GM12878 (cell line): Measurements from ENCODE around the gene NPHP3.

ENCODE experiments used
- CBFB ChIP-seq: IDR thresholded peaks from 2 replicates; pipeline ENCODE4 v1.6.1; 2016; ENCODE audit warnings: antibody characterized with exemption, low read depth
- HDAC2 ChIP-seq: fragments of 200-600 bp; sonication (generic); IDR thresholded peaks from 2 replicates; pipeline ENCODE4 v1.6.1; 2017
- NFYB ChIP-seq: IDR thresholded peaks from 2 replicates; pipeline ENCODE4 v1.6.1; 2011; ENCODE audit warnings: low read depth, mild to moderate bottlenecking, low read length, improper control_type of control experiment, moderate library complexity; ENCODE audit not compliant: insufficient read depth
- NRF1 ChIP-seq: conservative IDR thresholded peaks from 2 replicates; pipeline ENCODE4 v1.6.1; 2011; ENCODE audit warnings: mild to moderate bottlenecking, low read depth, low read length, improper control_type of control experiment
- PAX8 ChIP-seq: fragments of 450-650 bp; IDR thresholded peaks from 2 replicates; pipeline ENCODE4 v1.6.1; 2017; ENCODE audit warnings: mild to moderate bottlenecking, moderate library complexity
- POU2F2 ChIP-seq: IDR thresholded peaks from 3 replicates; pipeline ENCODE4 v1.6.1; 2011; ENCODE audit warnings: low read depth, mild to moderate bottlenecking, low read length, borderline replicate concordance
- TARDBP ChIP-seq: IDR thresholded peaks from 2 replicates; pipeline ENCODE4 v1.6.1; 2016; ENCODE audit warnings: borderline replicate concordance
- USF1 ChIP-seq: IDR thresholded peaks from 2 replicates; pipeline ENCODE4 v1.6.1; 2011; ENCODE audit warnings: borderline replicate concordance, low read depth, mild to moderate bottlenecking, moderate library complexity, mixed read lengths, low read length; ENCODE audit not compliant: insufficient read depth; ENCODE audit errors: extremely low read length
- TF ChIP-seq, protein P1 (sequence below), 3 experiments: IDR thresholded peaks in 2 of 3; conservative IDR thresholded peaks in 1 of 3; 2 replicates each; pipeline ENCODE4 v1.5.1; 2011; ENCODE audit warnings: low read depth in 3 of 3, low read length in 3 of 3, mild to moderate bottlenecking in 3 of 3, control low read depth in 2 of 3, moderate library complexity in 2 of 3, inconsistent platforms in 1 of 3, mixed read lengths in 1 of 3; ENCODE audit not compliant: control insufficient read depth in 2 of 3, insufficient read depth in 1 of 3; ENCODE audit errors: extremely low read depth in 1 of 3

- TF ChIP-seq POU2F2: no peak
- no peak for TF ChIP-seq HDAC2
- TF ChIP-seq NFYB: no peak
- TF ChIP-seq, protein P1, sequence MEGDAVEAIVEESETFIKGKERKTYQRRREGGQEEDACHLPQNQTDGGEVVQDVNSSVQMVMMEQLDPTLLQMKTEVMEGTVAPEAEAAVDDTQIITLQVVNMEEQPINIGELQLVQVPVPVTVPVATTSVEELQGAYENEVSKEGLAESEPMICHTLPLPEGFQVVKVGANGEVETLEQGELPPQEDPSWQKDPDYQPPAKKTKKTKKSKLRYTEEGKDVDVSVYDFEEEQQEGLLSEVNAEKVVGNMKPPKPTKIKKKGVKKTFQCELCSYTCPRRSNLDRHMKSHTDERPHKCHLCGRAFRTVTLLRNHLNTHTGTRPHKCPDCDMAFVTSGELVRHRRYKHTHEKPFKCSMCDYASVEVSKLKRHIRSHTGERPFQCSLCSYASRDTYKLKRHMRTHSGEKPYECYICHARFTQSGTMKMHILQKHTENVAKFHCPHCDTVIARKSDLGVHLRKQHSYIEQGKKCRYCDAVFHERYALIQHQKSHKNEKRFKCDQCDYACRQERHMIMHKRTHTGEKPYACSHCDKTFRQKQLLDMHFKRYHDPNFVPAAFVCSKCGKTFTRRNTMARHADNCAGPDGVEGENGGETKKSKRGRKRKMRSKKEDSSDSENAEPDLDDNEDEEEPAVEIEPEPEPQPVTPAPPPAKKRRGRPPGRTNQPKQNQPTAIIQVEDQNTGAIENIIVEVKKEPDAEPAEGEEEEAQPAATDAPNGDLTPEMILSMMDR (IDR thresholded peaks at IDR 0.05 in 2 of 3, conservative IDR thresholded peaks at IDR 0.05 in 1 of 3; ENCODE audit: control insufficient read depth in 2 of 3, extremely low read depth in 1 of 3, insufficient read depth in 1 of 3, low read depth in 3 of 3, low read length in 3 of 3): no peak
- TF ChIP-seq CBFB: no peak
- no peak for TF ChIP-seq PAX8
- no peak for TF ChIP-seq USF1
- no peak for TF ChIP-seq TARDBP
- no peak for TF ChIP-seq NRF1
Observed at GRCh38 chr3:132694991-132695390, 27.2 kb downstream of the NPHP3 start.
